ENCODE results near the gene C9orf50. TPM values are rescaled to one million over a fixed set of nuclear protein-coding genes. Genes with fewer than 3 reads are reported as not detected.

C9orf50 gene
- total RNA-seq, 1 donor from 2014 or later, result 0.87 TPM

GRCh38 chr9:129580211-129580915, 40.5 kb downstream of the C9orf50 start:
- Mint-ChIP-seq H3K4me3 (no peak overlapping the region), H3K36me3 (no peaks in the 10 kb centered on the region), H3K27me3 (ENCODE audit: low read depth) (no peaks in the 10 kb centered on the region), H3K9me3 (no peaks in the 10 kb centered on the region), H3K4me1 (peaks cover 19% of the 10 kb centered on the region), H3K27ac (no peak overlapping the region)
- DNase-seq (ENCODE audit: low spot score in 2 of 2, unreplicated experiment in 2 of 2), result no peak
- TF ChIP-seq, protein P1, sequence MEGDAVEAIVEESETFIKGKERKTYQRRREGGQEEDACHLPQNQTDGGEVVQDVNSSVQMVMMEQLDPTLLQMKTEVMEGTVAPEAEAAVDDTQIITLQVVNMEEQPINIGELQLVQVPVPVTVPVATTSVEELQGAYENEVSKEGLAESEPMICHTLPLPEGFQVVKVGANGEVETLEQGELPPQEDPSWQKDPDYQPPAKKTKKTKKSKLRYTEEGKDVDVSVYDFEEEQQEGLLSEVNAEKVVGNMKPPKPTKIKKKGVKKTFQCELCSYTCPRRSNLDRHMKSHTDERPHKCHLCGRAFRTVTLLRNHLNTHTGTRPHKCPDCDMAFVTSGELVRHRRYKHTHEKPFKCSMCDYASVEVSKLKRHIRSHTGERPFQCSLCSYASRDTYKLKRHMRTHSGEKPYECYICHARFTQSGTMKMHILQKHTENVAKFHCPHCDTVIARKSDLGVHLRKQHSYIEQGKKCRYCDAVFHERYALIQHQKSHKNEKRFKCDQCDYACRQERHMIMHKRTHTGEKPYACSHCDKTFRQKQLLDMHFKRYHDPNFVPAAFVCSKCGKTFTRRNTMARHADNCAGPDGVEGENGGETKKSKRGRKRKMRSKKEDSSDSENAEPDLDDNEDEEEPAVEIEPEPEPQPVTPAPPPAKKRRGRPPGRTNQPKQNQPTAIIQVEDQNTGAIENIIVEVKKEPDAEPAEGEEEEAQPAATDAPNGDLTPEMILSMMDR (IDR thresholded peaks at IDR 0.05; ENCODE audit: unreplicated experiment), result no peak

- H3K27ac Mint-ChIP-seq, result peak overlapping the region; percentile 5
- no peaks in the 10 kb centered on the region for H3K36me3 Mint-ChIP-seq
- TF ChIP-seq, protein P1 (IDR thresholded peaks at IDR 0.05; ENCODE audit: unreplicated experiment), result no peak
- no peak overlapping the region for H3K4me3 Mint-ChIP-seq
- no peak for DNase-seq (ENCODE audit: low spot score in 2 of 2, unreplicated experiment in 2 of 2)
- no peaks in the 10 kb centered on the region for H3K27me3 Mint-ChIP-seq (ENCODE audit: low read depth)
- no peaks in the 10 kb centered on the region for H3K9me3 Mint-ChIP-seq
- peaks cover 15% of the 10 kb centered on the region for H3K4me1 Mint-ChIP-seq
Measured at GRCh38 chr9:129579294-129579693, 41.6 kb downstream of the C9orf50 start.

DNA sequence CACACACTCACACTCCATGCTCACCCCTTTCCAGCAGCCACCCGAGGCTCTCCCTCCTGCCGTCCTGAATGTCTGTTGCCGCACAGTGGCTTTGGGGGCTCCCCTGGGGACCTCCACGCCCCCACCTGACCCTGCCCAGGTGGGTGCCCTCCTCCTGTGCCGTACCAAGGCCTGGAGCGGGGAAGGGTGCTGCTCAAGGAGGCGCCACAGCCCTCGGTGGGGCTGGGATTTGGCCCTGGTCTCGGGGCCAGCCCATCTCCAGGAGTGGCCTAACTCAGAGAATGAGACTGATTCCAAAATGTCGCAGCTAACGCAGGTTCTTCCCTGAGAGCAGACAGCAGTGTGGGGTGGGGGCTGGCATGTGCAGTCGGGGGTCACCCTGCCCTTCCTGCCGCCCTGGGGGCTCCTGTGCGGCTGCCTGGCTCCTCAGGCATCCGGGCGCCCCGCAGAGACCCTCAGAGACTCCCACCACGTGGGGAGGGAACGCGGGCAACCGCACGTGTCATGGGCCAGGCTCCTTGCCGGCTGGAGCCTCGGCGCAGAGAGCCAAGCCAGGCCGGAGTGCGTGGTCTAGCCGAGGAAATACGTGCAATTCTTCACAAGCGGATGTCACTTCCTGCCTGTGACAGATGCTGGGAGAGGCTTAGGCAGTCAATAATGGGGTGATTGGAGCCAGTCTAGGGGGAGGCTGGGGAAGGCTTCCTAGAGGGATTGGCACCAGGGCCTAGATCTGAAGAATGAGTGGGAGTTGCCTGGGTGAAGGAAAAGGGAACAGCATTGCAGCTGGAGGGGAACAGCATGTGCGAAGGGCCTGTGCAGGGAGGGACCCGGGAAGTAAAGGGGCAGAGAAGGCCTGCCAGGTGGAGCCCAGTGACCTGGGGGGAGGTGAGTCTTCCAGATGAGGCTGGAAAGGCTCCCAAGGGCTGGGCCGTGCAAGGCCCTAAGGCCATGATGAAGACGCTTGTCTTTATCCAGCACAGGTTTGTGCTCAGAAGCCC, 44.1 kb downstream of the C9orf50 start:
- H3K4me3 Mint-ChIP-seq, result no peak overlapping the region
- peaks cover 6% of the 10 kb centered on the region for H3K9me3 Mint-ChIP-seq
- H3K4me1 Mint-ChIP-seq, result peaks cover 14% of the 10 kb centered on the region
- no peaks in the 10 kb centered on the region for H3K36me3 Mint-ChIP-seq
- peak overlapping the region; percentile 64 for H3K27ac Mint-ChIP-seq
- TF ChIP-seq, protein P1 (IDR thresholded peaks at IDR 0.05; ENCODE audit: unreplicated experiment), result no peak
- H3K27me3 Mint-ChIP-seq (ENCODE audit: low read depth), result no peaks in the 10 kb centered on the region
- no peak for DNase-seq (ENCODE audit: low spot score in 2 of 2, unreplicated experiment in 2 of 2)

DNA sequence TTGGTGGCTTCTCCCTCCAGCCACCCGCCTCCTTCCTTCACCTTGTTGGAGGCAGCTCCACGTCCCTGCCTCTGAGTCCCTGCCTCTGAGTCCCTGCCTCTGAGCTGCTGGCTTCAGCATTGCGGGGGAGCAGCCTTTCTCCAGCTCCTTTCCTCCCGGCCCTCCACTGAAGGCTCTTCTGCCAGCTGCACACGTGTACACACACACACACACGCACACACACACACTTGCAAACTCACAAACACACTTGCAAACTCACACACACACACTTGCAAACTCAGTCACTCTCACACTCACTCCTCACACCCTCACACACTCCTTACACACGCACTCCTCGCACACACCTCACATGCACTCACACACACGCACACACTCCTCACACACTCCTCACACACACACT, 45.1 kb downstream of the C9orf50 start:
- TF ChIP-seq, protein P1 (IDR thresholded peaks at IDR 0.05; ENCODE audit: unreplicated experiment), result no peak
- Mint-ChIP-seq H3K36me3 (no peaks in the 10 kb centered on the region), H3K4me3 (no peak overlapping the region), H3K27ac (peak overlapping the region; percentile 64), H3K9me3 (peaks cover 6% of the 10 kb centered on the region), H3K4me1 (peaks cover 18% of the 10 kb centered on the region), H3K27me3 (ENCODE audit: low read depth) (no peaks in the 10 kb centered on the region)
- DNase-seq (ENCODE audit: low spot score in 2 of 2, unreplicated experiment in 2 of 2), result no peak

DNA sequence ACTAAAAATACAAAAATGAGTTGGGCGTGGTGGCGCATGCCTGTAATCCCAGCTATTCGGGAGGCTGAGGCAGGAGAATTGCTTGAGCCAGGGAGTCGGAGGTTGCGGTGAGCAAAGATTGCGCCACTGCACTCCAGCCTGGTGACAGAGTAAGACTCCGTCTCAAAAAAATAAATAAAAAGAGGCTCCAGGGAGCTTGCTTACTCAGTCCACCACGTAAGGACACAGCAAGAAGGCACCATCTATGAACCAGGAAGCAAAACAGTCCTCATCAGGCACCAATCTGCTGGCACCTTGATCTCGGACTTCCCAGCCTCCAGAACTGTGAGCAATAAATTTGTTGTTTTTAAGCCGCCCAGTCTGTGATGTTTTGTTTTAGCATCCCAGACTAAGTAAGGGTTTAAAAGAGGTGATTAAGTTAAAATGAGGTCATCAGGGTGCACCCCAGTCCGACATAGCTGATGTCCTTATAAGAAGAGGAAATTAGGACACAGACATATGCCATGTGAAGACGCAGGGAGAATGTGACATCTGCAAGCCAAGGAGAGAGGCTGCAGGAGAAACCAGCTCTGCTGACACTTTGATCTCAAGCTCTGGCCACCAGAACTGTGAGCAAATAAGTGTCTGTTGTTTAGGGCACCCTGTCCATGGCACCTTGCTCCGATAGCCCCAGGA, 45.9 kb downstream of the C9orf50 start:
- H3K4me1 Mint-ChIP-seq, result peaks cover 25% of the 10 kb centered on the region
- TF ChIP-seq, protein P1 (IDR thresholded peaks at IDR 0.05; ENCODE audit: unreplicated experiment), result no peak
- peaks cover 6% of the 10 kb centered on the region for H3K9me3 Mint-ChIP-seq
- no peak for DNase-seq (ENCODE audit: low spot score in 2 of 2, unreplicated experiment in 2 of 2)
- H3K27me3 Mint-ChIP-seq (ENCODE audit: low read depth), result no peaks in the 10 kb centered on the region
- H3K27ac Mint-ChIP-seq, result peak overlapping the region; percentile 43
- no peaks in the 10 kb centered on the region for H3K36me3 Mint-ChIP-seq
- H3K4me3 Mint-ChIP-seq, result no peak overlapping the region
